NCI-H187 (cell line): ENCODE data around the gene NUP54.
A peak's percentile ranks its signal among the peaks of the same experiment; 100 is the strongest.

Experiments
- DNase-seq, 2 experiments: peaks; one replicate each; lab custom pipeline; 2025; lab: John Stamatoyannopoulos, UW

The NUP54 gene

GRCh38 chr4:76147454-76148141, 599 bp downstream of the NUP54 start:
- peak in 1 of 2 experiments; percentile 61 for DNase-seq

- DNase-seq: no peak
Measured at GRCh38 chr4:76144546-76144945, 3.7 kb downstream of the NUP54 start.

GRCh38 chr4:76141241-76141640, 7.0 kb downstream of the NUP54 start:
- DNase-seq: no peak

- DNase-seq: no peak
Measured at GRCh38 chr4:76127754-76128153, 20.4 kb downstream of the NUP54 start.

- DNase-seq: no peak
Measured at GRCh38 chr4:76125816-76126215, 22.4 kb downstream of the NUP54 start.

GRCh38 chr4:76120199-76120598, 28.0 kb downstream of the NUP54 start:
- DNase-seq: no peak

- DNase-seq: no peak
Measured at GRCh38 chr4:76117536-76117935, 30.7 kb downstream of the NUP54 start.

GRCh38 chr4:76116821-76117220, 31.4 kb downstream of the NUP54 start:
- no peak for DNase-seq

GRCh38 chr4:76108467-76109181, 39.6 kb downstream of the NUP54 start:
- DNase-seq: no peak

- DNase-seq: no peak
Measured at GRCh38 chr4:76106442-76106841, 41.8 kb downstream of the NUP54 start.

GRCh38 chr4:76105652-76106051, 42.5 kb downstream of the NUP54 start:
- DNase-seq: no peak

GRCh38 chr4:76096076-76096475, 52.1 kb downstream of the NUP54 start:
- DNase-seq: no peak

- no peak for DNase-seq
Measured at GRCh38 chr4:76095568-76095967, 52.6 kb downstream of the NUP54 start.

GRCh38 chr4:76091052-76091451, 57.1 kb downstream of the NUP54 start:
- DNase-seq: no peak

- no peak for DNase-seq
Measured at GRCh38 chr4:76090241-76090691, 57.9 kb downstream of the NUP54 start.

- no peak for DNase-seq
Measured at GRCh38 chr4:76088719-76089118, 59.5 kb downstream of the NUP54 start.

- peak in 1 of 2 experiments; percentile 64 for DNase-seq
Measured at GRCh38 chr4:76087007-76087769, 61.0 kb downstream of the NUP54 start.

- no peak for DNase-seq
Measured at GRCh38 chr4:76084542-76084941, 63.7 kb downstream of the NUP54 start.

GRCh38 chr4:76083386-76083988, 64.7 kb downstream of the NUP54 start:
- DNase-seq: no peak

- DNase-seq: no peak
Measured at GRCh38 chr4:76078033-76078613, 70.1 kb downstream of the NUP54 start.

GRCh38 chr4:76074993-76075600, 73.1 kb downstream of the NUP54 start:
- DNase-seq: no peak

- DNase-seq: no peak
Measured at GRCh38 chr4:76074468-76074867, 73.7 kb downstream of the NUP54 start, which contains the start of gene ART3. Gene ART3, plus strand, starts transcription at chr4:76074709. Its CDS starts 1,181 bp downstream, at chr4:76075890.
